IPS-15b (cell line): ENCODE data around the gene ADI1.

Experiments
- H3K27me3 ChIP-seq: one replicate; pipeline ENCODE4 v1.6.1; 2013; ENCODE audit warnings: low read length; ENCODE audit not compliant: control insufficient read depth, insufficient read depth
- H3K36me3 ChIP-seq: one replicate; pipeline ENCODE4 v1.6.1; 2013; ENCODE audit warnings: low read length; ENCODE audit not compliant: control insufficient read depth, insufficient read depth
- H3K4me1 ChIP-seq: one replicate; pipeline ENCODE4 v1.6.1; 2013; ENCODE audit warnings: mild to moderate bottlenecking, low read length; ENCODE audit not compliant: control insufficient read depth, insufficient read depth
- H3K4me3 ChIP-seq: one replicate; pipeline ENCODE4 v1.5.1; 2013; ENCODE audit warnings: low read depth, low read length
- H3K9ac ChIP-seq: one replicate; pipeline ENCODE4 v1.6.1; 2013; ENCODE audit warnings: low read depth, mild to moderate bottlenecking, low read length
- H3K9me3 ChIP-seq: one replicate; pipeline ENCODE4 v1.6.1; 2013; ENCODE audit warnings: mild to moderate bottlenecking, low read length; ENCODE audit not compliant: control insufficient read depth, insufficient read depth

The ADI1 gene

DNA sequence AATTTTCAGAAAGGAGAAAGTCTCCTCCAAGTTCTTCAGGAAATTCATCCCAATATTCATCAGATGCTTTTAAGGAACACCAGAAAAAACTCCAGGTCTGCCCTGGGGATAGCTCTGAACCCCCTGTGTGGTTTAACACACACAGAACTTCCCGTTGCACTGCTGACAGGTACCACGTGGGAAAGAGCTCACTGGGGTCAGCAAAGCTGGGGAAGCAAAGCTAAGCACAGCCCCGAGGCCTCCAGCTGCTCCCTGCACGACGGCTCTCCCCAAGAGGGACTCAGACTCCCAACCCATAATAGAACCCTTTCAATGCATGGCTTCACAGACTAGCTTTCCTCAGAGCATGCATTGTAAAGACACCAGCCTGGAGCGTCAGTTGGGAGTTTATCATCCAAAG lies 28.0 kb downstream of the ADI1 start:
- no peak overlapping the region for H3K4me3 ChIP-seq
- no peaks in the 10 kb centered on the region for H3K4me1 ChIP-seq
- no peaks in the 10 kb centered on the region for H3K9me3 ChIP-seq
- H3K27me3 ChIP-seq = no peaks in the 10 kb centered on the region
- H3K9ac ChIP-seq = no peak overlapping the region
- peaks cover 4% of the 10 kb centered on the region for H3K36me3 ChIP-seq

- Histone ChIP-seq H3K4me1 (no peaks in the 10 kb centered on the region), H3K36me3 (peaks cover 6% of the 10 kb centered on the region), H3K4me3 (no peak overlapping the region), H3K27me3 (no peaks in the 10 kb centered on the region), H3K9ac (no peak overlapping the region), H3K9me3 (no peaks in the 10 kb centered on the region)
Observed at GRCh38 chr2:3490191-3491170, 28.9 kb downstream of the ADI1 start.

DNA sequence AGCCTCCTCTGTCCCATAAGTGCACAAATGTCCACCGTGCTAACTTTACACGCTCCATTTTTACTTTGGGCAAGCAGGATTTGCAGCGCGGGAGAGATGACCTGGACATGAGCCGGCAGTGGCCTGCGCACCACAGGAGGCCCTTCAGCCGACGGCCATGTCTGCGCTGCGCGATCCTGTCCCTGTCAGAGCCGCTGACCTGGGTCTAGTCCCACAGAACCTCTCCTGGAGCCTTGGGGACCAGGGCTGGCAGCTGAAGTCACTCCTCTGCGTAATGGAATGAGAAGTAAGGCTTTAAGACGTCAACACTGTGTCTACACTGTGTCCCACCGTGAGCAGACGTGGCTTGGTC lies 29.6 kb downstream of the ADI1 start:
- H3K9me3 ChIP-seq = no peaks in the 10 kb centered on the region
- H3K9ac ChIP-seq = no peak overlapping the region
- H3K36me3 ChIP-seq = peaks cover 6% of the 10 kb centered on the region
- H3K27me3 ChIP-seq = no peaks in the 10 kb centered on the region
- H3K4me3 ChIP-seq = no peak overlapping the region
- no peaks in the 10 kb centered on the region for H3K4me1 ChIP-seq

GRCh38 chr2:3488855-3489763 lies 30.2 kb downstream of the ADI1 start:
- peaks cover 6% of the 10 kb centered on the region for H3K36me3 ChIP-seq
- no peaks in the 10 kb centered on the region for H3K4me1 ChIP-seq
- H3K4me3 ChIP-seq = no peak overlapping the region
- H3K27me3 ChIP-seq = no peaks in the 10 kb centered on the region
- no peak overlapping the region for H3K9ac ChIP-seq
- no peaks in the 10 kb centered on the region for H3K9me3 ChIP-seq

- Histone ChIP-seq H3K27me3 (no peaks in the 10 kb centered on the region), H3K9ac (no peak overlapping the region), H3K36me3 (peaks cover 6% of the 10 kb centered on the region), H3K4me1 (peaks cover 2% of the 10 kb centered on the region), H3K9me3 (no peaks in the 10 kb centered on the region), H3K4me3 (no peak overlapping the region)
Observed at GRCh38 chr2:3488061-3488531, 31.2 kb downstream of the ADI1 start.

- Histone ChIP-seq H3K27me3 (no peaks in the 10 kb centered on the region), H3K4me1 (peaks cover 2% of the 10 kb centered on the region), H3K9ac (no peak overlapping the region), H3K4me3 (no peak overlapping the region), H3K9me3 (no peaks in the 10 kb centered on the region), H3K36me3 (peaks cover 6% of the 10 kb centered on the region)
Observed at GRCh38 chr2:3487432-3487831, 31.9 kb downstream of the ADI1 start.

- Histone ChIP-seq H3K4me1 (peaks cover 2% of the 10 kb centered on the region), H3K9me3 (no peaks in the 10 kb centered on the region), H3K36me3 (peaks cover 10% of the 10 kb centered on the region), H3K27me3 (no peaks in the 10 kb centered on the region), H3K9ac (no peak overlapping the region), H3K4me3 (no peak overlapping the region)
Observed at GRCh38 chr2:3487028-3487425, 32.3 kb downstream of the ADI1 start.

GRCh38 chr2:3486047-3487027 lies 33.0 kb downstream of the ADI1 start:
- H3K4me1 ChIP-seq = peaks cover 2% of the 10 kb centered on the region
- no peaks in the 10 kb centered on the region for H3K27me3 ChIP-seq
- H3K9me3 ChIP-seq = no peaks in the 10 kb centered on the region
- no peak overlapping the region for H3K4me3 ChIP-seq
- H3K9ac ChIP-seq = no peak overlapping the region
- H3K36me3 ChIP-seq = peaks cover 10% of the 10 kb centered on the region

DNA sequence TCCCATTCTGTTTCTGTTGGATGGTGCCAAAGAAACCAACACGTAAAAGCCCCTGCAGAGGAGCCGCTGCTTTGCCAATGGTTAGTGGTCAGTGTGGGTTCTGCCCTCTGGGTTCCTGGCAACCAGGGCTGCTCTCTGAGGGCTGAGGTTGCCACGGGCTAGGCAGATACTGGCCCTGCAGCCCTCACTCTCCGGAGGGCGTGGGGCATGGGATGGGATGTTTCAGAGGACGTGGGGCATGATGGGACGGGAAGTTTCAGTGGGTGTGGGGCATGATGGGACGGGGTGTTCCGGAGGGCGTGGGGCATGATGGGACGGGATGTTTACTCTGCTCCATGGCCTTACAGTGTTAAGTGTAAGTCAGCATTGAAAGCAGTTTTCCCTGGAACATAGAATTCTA lies 34.2 kb downstream of the ADI1 start:
- Histone ChIP-seq H3K4me1 (peaks cover 2% of the 10 kb centered on the region), H3K9ac (no peak overlapping the region), H3K36me3 (peaks cover 10% of the 10 kb centered on the region), H3K27me3 (no peaks in the 10 kb centered on the region), H3K9me3 (no peaks in the 10 kb centered on the region), H3K4me3 (no peak overlapping the region)

DNA sequence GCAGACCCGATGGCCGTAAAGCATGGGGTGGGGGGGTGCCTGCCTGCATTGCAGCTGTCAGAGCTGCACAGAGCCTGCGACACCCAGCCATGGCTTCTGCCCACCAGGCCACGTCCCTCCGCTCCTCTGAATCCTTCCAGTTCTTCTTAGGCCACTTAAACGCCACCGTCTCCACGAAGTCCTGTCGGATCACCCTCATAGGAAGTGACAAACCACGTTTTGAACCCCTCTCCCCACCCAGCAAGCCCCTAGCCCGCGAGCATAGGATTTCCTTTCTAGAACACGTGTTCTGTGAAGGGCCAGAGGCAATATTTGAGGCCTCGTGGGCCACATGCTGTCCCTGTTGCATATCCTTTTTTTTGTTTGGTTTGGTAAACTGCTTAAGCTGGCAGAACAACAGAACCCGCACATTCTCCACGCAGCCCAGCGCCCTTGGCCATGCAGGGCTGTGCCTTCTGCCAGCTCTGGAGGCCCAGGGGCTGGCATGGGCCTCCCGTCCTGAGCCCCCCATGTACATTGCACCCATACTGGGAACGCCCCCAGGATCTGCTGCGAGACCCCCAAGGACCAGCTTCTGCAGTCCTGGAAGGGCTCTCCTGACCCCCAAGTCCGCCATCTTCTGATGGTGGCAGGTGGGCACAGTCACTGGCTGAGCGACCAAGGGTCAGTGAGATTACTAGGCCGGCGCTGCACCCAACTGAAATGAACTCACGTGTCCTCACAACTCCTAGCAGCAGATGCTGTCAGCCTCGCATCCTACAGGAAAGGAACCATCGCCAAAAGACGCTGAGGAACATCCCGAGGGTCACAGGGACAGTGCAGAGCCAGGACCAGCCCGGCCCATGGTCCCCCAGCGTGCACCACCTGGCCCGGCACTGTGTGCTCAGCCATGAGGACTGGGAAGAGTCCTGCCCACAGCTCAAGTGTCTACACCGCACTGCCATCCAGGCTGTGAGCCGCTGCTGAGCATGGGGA lies 35.1 kb downstream of the ADI1 start:
- H3K4me3 ChIP-seq = peak overlapping the region; percentile 18
- peaks cover 2% of the 10 kb centered on the region for H3K4me1 ChIP-seq
- H3K27me3 ChIP-seq = no peaks in the 10 kb centered on the region
- peaks cover 16% of the 10 kb centered on the region for H3K36me3 ChIP-seq
- no peak overlapping the region for H3K9ac ChIP-seq
- H3K9me3 ChIP-seq = no peaks in the 10 kb centered on the region
